Testis (tissue), 2 donors: ENCODE measurements around the gene ACAD9.
"Not testable (repeated sequence)": the region's sequence is repeated elsewhere in the genome, so short reads cannot be mapped to it uniquely, and the experiment has no call there.

Experiments
- POLR2A ChIP-seq: fragments of 450-650 bp; IDR thresholded peaks from one replicate; pipeline ENCODE4 v1.6.1; 2017; ENCODE audit warnings: antibody characterized with exemption, mild to moderate bottlenecking, moderate library complexity
- TF ChIP-seq, protein P1 (sequence below), 3 experiments: fragments of 450-650 bp in 2 of 3; fragments of 200-600 bp in 1 of 3; sonication (generic) in 1 of 3; IDR thresholded peaks; one replicate each; pipeline ENCODE4 v1.5.1; 2016 to 2019; ENCODE audit warnings: antibody characterized with exemption in 3 of 3, mild to moderate bottlenecking in 2 of 3, moderate library complexity in 1 of 3

DNA sequence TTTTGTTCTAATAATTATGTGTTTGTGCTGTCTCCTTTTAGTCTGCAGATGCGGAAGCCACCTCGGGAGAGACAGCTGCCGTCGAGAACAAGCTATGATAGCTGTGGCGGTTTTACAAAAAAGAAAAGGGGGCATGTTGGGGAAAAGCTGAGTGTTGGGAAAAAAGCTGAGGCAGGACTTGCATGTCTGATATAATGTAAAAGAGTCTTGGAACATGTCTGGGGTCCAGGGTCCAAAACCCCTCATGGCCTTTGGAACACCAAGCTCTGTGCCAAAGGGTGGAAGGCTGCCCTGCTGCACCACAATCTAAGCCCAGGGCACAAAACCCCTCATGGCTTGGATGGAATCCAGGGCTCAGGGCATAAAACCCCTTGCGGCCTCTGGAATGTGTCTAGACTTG lies 44.6 kb downstream of the ACAD9 start:
- TF ChIP-seq POLR2A: not testable (repeated sequence)
- TF ChIP-seq, protein P1, sequence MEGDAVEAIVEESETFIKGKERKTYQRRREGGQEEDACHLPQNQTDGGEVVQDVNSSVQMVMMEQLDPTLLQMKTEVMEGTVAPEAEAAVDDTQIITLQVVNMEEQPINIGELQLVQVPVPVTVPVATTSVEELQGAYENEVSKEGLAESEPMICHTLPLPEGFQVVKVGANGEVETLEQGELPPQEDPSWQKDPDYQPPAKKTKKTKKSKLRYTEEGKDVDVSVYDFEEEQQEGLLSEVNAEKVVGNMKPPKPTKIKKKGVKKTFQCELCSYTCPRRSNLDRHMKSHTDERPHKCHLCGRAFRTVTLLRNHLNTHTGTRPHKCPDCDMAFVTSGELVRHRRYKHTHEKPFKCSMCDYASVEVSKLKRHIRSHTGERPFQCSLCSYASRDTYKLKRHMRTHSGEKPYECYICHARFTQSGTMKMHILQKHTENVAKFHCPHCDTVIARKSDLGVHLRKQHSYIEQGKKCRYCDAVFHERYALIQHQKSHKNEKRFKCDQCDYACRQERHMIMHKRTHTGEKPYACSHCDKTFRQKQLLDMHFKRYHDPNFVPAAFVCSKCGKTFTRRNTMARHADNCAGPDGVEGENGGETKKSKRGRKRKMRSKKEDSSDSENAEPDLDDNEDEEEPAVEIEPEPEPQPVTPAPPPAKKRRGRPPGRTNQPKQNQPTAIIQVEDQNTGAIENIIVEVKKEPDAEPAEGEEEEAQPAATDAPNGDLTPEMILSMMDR (IDR thresholded peaks at IDR 0.05): not testable (repeated sequence)
